ENCODE results near the gene ZPLD1. TPM values are rescaled to one million over a fixed set of nuclear protein-coding genes. Genes with fewer than 3 reads are reported as not detected.

Gene ZPLD1
- total and polyA plus RNA-seq, 9 donors = 0.11 to 0.48 (median 0.27) TPM; not detected in 1

DNA sequence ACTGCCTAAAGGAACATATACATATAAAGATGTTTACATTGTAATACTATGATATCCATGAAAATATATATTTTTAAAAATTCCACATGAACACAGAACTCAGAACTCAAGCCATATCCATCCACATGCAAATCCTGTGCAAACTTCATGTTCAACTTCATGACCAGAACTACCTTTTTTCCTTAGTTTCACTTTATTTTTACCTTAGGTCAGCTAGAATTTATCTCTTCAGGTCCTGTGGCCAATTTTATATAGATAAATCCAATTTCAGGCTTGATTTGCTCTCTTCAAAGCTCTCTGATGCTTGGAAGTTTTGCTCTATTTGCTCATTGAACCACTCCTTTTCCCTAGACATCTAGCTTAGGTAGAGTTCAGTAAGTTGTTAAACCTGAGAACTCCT is 38.8 kb downstream of the ZPLD1 start:
- TF ChIP-seq, protein P1, sequence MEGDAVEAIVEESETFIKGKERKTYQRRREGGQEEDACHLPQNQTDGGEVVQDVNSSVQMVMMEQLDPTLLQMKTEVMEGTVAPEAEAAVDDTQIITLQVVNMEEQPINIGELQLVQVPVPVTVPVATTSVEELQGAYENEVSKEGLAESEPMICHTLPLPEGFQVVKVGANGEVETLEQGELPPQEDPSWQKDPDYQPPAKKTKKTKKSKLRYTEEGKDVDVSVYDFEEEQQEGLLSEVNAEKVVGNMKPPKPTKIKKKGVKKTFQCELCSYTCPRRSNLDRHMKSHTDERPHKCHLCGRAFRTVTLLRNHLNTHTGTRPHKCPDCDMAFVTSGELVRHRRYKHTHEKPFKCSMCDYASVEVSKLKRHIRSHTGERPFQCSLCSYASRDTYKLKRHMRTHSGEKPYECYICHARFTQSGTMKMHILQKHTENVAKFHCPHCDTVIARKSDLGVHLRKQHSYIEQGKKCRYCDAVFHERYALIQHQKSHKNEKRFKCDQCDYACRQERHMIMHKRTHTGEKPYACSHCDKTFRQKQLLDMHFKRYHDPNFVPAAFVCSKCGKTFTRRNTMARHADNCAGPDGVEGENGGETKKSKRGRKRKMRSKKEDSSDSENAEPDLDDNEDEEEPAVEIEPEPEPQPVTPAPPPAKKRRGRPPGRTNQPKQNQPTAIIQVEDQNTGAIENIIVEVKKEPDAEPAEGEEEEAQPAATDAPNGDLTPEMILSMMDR (IDR thresholded peaks at IDR 0.05) = no peak
- no peak for TF ChIP-seq POLR2A (IDR thresholded peaks at IDR 0.05)
- no peak for TF ChIP-seq EP300 (IDR thresholded peaks at IDR 0.05)

DNA sequence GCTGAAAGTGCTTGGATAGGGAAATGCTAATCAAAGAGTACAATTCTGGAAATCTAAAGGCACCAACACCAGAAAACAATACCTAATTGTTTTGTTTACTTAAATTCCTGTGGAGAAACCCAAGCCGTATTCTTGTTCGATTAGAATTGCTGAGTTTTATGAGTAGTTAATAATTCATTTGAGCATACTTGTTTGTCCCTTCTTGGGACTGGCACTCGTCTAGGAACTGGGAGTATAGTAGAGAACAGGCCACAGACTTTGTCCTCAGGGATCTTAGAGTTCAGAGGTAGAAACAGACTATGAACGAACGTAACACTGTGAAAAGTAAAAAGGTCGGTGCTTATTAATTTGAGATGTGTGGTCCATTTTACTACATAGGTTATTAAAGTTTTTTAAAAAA is 39.4 kb downstream of the ZPLD1 start:
- H3K9me3 ChIP-seq = no peaks in the 10 kb centered on the region
- no peaks in the 10 kb centered on the region for H3K36me3 ChIP-seq
- H3K4me1 ChIP-seq (ENCODE audit: insufficient read depth) = no peaks in the 10 kb centered on the region
- no peak for DNase-seq
- H3K27me3 ChIP-seq = no peaks in the 10 kb centered on the region
- no peak overlapping the region for H3K27ac ChIP-seq
- H3K4me3 ChIP-seq = no peak overlapping the region
- WGBS, 3 donors = 88 to 92% (median 89%) methylated on average over 6 of the region's 6 CpGs
- intact Hi-C loops (cut with DNase I) = loop anchor here in 1 of 4 donors (5.0 kb wide), 1 partner anchor 1178 kb away; no protein-coding TSS in a partner anchor
- TF ChIP-seq, protein P1 (IDR thresholded peaks at IDR 0.05) = no peak
- no peak for TF ChIP-seq POLR2A (IDR thresholded peaks at IDR 0.05)
- TF ChIP-seq EP300 (IDR thresholded peaks at IDR 0.05) = no peak

More for the DNA sequence above, 38.8 kb downstream of the ZPLD1 start:
- no peak overlapping the region for H3K27ac ChIP-seq
- H3K4me3 ChIP-seq = no peak overlapping the region
- H3K27me3 ChIP-seq = no peaks in the 10 kb centered on the region
- no peaks in the 10 kb centered on the region for H3K4me1 ChIP-seq (ENCODE audit: insufficient read depth)
- H3K9me3 ChIP-seq = no peaks in the 10 kb centered on the region
- intact Hi-C loops (cut with DNase I) = loop anchor here in 1 of 4 donors (5.0 kb wide), 1 partner anchor 1179 kb away; no protein-coding TSS in a partner anchor
- DNase-seq = no peak
- H3K36me3 ChIP-seq = no peaks in the 10 kb centered on the region

DNA sequence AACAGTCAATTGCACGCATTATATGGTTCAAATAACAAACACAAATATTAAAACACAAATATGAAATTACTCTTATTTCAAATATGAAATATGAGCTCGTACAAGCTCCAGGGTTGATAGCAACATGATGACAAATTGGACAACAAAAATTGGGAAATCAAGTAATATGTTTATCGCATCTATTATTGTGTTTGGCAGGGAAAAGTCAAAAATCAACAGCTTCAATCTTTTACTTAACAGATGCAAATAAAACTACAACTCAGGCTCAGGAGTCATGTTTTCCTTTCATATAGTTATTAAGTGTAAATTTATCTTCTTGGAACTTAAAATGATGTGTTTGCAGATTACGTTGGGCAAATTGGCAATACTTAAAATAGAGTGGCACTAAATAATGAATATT is 41.4 kb downstream of the ZPLD1 start:
- intact Hi-C loops (cut with DNase I) = no loop called here
- WGBS, 3 donors = 68 to 77% (median 77%) methylated on average over 4 of the region's 4 CpGs
- no peaks in the 10 kb centered on the region for H3K27me3 ChIP-seq
- no peak for DNase-seq
- no peaks in the 10 kb centered on the region for H3K36me3 ChIP-seq
- TF ChIP-seq EP300 (IDR thresholded peaks at IDR 0.05) (no peak), POLR2A (IDR thresholded peaks at IDR 0.05) (no peak)
- TF ChIP-seq, protein P1 (IDR thresholded peaks at IDR 0.05) = no peak
- no peaks in the 10 kb centered on the region for H3K4me1 ChIP-seq (ENCODE audit: insufficient read depth)
- no peaks in the 10 kb centered on the region for H3K9me3 ChIP-seq
- no peak overlapping the region for H3K4me3 ChIP-seq
- H3K27ac ChIP-seq = no peak overlapping the region

DNA sequence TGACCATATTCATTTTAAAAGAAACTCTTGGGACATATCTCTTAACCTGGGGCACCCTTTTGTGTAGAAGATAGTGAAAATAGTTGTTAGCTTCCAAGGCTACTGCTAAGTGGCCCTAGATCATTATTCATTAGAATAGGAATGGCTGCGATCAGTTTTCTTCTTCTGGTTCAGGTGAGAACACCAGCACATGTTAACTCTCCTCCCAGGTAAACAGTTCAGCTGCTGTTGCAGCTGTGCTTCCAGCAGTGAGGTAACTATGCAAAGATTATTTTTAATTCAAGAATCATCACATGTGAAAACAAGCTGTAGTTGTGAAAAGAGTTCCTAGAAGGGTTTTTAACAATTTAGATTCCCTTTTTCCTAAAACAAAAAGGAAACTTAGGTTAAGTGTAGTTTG is 43.3 kb downstream of the ZPLD1 start:
- Histone ChIP-seq H3K36me3 (no peaks in the 10 kb centered on the region), H3K4me3 (no peak overlapping the region), H3K27ac (no peak overlapping the region), H3K9me3 (no peaks in the 10 kb centered on the region), H3K27me3 (no peaks in the 10 kb centered on the region), H3K4me1 (ENCODE audit: insufficient read depth) (no peaks in the 10 kb centered on the region)
- 76 to 92% (median 81%) methylated on average over 1 of the region's 1 CpG for WGBS, 3 donors
- DNase-seq = no peak
- TF ChIP-seq EP300 (IDR thresholded peaks at IDR 0.05) = no peak
- no peak for TF ChIP-seq POLR2A (IDR thresholded peaks at IDR 0.05)
- TF ChIP-seq, protein P1 (IDR thresholded peaks at IDR 0.05) = no peak
- intact Hi-C loops (cut with DNase I) = no loop called here

All from ovary (tissue), 9 donors.